BLaER1 (cell line): ENCODE results near the gene PRKCZ.
A peak's percentile ranks its signal among the peaks of the same experiment; 100 is the strongest.

ENCODE experiments used
- H3K27ac ChIP-seq: shearing (Covaris generic); formaldehyde crosslinking; 2 replicates; pipeline ENCODE4 v1.8.1; 2022
- H3K27me3 ChIP-seq: shearing (Covaris generic); formaldehyde crosslinking; 2 replicates; pipeline ENCODE4 v1.8.1; 2022
- H3K36me3 ChIP-seq: shearing (Covaris generic); formaldehyde crosslinking; 2 replicates; pipeline ENCODE4 v1.8.1; 2022
- H3K4me1 ChIP-seq: shearing (Covaris generic); formaldehyde crosslinking; 2 replicates; pipeline ENCODE4 v1.8.1; 2022
- H3K4me2 ChIP-seq: shearing (Covaris generic); formaldehyde crosslinking; 2 replicates; pipeline ENCODE4 v1.8.1; 2022
- H3K4me3 ChIP-seq: shearing (Covaris generic); formaldehyde crosslinking; 2 replicates; pipeline ENCODE4 v1.8.1; 2022
- H3K9ac ChIP-seq: shearing (Covaris generic); formaldehyde crosslinking; 2 replicates; pipeline ENCODE4 v1.8.1; 2022
- H3K9me3 ChIP-seq: shearing (Covaris generic); formaldehyde crosslinking; 2 replicates; pipeline ENCODE4 v1.8.1; 2022
- H4K20me1 ChIP-seq: shearing (Covaris generic); formaldehyde crosslinking; 2 replicates; pipeline ENCODE4 v1.8.1; 2022
- Cebpa-rat ChIP-seq: shearing (Covaris generic); IDR thresholded peaks from 2 replicates; pipeline ENCODE4 v1.8.1; 2022

Gene PRKCZ

GRCh38 chr1:2049225-2049717, 940 bp upstream of the PRKCZ start:
- H4K20me1 ChIP-seq, result peaks cover 15% of the 10 kb centered on the region
- no peak for TF ChIP-seq Cebpa-rat
- peak overlapping the region; percentile 90 for H3K4me2 ChIP-seq
- H3K4me3 ChIP-seq, result peak overlapping the region; percentile 67
- no peak overlapping the region for H3K9ac ChIP-seq
- no peaks in the 10 kb centered on the region for H3K9me3 ChIP-seq
- no peaks in the 10 kb centered on the region for H3K36me3 ChIP-seq
- peaks cover 98% of the 10 kb centered on the region for H3K4me1 ChIP-seq
- no peak overlapping the region for H3K27ac ChIP-seq
- peaks cover 59% of the 10 kb centered on the region for H3K27me3 ChIP-seq

- Histone ChIP-seq H3K4me1 (peaks cover 97% of the 10 kb centered on the region), H3K4me2 (peak overlapping the region; percentile 90)
- TF ChIP-seq Cebpa-rat, result no peak
Observed at GRCh38 chr1:2050461-2050792, 216 bp downstream of the PRKCZ start.

GRCh38 chr1:2050793-2051682, 827 bp downstream of the PRKCZ start:
- H3K27ac ChIP-seq, result no peak overlapping the region
- H4K20me1 ChIP-seq, result peaks cover 15% of the 10 kb centered on the region
- peaks cover 97% of the 10 kb centered on the region for H3K4me1 ChIP-seq
- 0 out of 2 replicates have a peak overlapping the region, but pooled peaks have one; percentile 10 for H3K9ac ChIP-seq
- TF ChIP-seq Cebpa-rat, result no peak
- H3K4me3 ChIP-seq, result peak overlapping the region; percentile 67
- peaks cover 59% of the 10 kb centered on the region for H3K27me3 ChIP-seq
- H3K36me3 ChIP-seq, result no peaks in the 10 kb centered on the region; the same call in 1 of the 2 replicates
- peak overlapping the region; percentile 90 for H3K4me2 ChIP-seq
- no peaks in the 10 kb centered on the region for H3K9me3 ChIP-seq

More at GRCh38 chr1:2050461-2050792, 216 bp downstream of the PRKCZ start:
- Histone ChIP-seq H3K27ac (no peak overlapping the region), H3K9me3 (no peaks in the 10 kb centered on the region), H3K9ac (0 out of 2 replicates have a peak overlapping the region, but pooled peaks have one; percentile 10), H4K20me1 (peaks cover 15% of the 10 kb centered on the region), H3K4me3 (peak overlapping the region; percentile 67), H3K36me3 (no peaks in the 10 kb centered on the region; the same call in 1 of the 2 replicates), H3K27me3 (peaks cover 59% of the 10 kb centered on the region)

GRCh38 chr1:2052054-2052679, 2.0 kb downstream of the PRKCZ start:
- peaks cover 15% of the 10 kb centered on the region for H4K20me1 ChIP-seq
- peaks cover 55% of the 10 kb centered on the region for H3K27me3 ChIP-seq
- peak overlapping the region; percentile 90 for H3K4me2 ChIP-seq
- no peaks in the 10 kb centered on the region; the same call in 1 of the 2 replicates for H3K36me3 ChIP-seq
- peaks cover 92% of the 10 kb centered on the region for H3K4me1 ChIP-seq
- H3K9ac ChIP-seq, result no peak overlapping the region
- no peak for TF ChIP-seq Cebpa-rat
- no peaks in the 10 kb centered on the region for H3K9me3 ChIP-seq
- no peak overlapping the region for H3K27ac ChIP-seq
- H3K4me3 ChIP-seq, result no peak overlapping the region

- peaks cover 92% of the 10 kb centered on the region for H3K4me1 ChIP-seq
- H3K27ac ChIP-seq, result no peak overlapping the region
- no peaks in the 10 kb centered on the region for H3K9me3 ChIP-seq
- no peaks in the 10 kb centered on the region; the same call in 1 of the 2 replicates for H3K36me3 ChIP-seq
- H4K20me1 ChIP-seq, result peaks cover 15% of the 10 kb centered on the region
- TF ChIP-seq Cebpa-rat, result no peak
- no peak overlapping the region for H3K4me3 ChIP-seq
- peaks cover 49% of the 10 kb centered on the region for H3K27me3 ChIP-seq
- H3K9ac ChIP-seq, result no peak overlapping the region
- H3K4me2 ChIP-seq, result peak overlapping the region; percentile 90
Observed at GRCh38 chr1:2052756-2053155, 2.5 kb downstream of the PRKCZ start.

GRCh38 chr1:2053217-2053616, 3.0 kb downstream of the PRKCZ start:
- Histone ChIP-seq H3K4me1 (peaks cover 92% of the 10 kb centered on the region), H3K27ac (peak overlapping the region; percentile 76), H3K36me3 (no peaks in the 10 kb centered on the region; the same call in 1 of the 2 replicates), H3K9ac (no peak overlapping the region), H3K4me3 (no peak overlapping the region), H3K9me3 (no peaks in the 10 kb centered on the region), H3K27me3 (peaks cover 45% of the 10 kb centered on the region), H3K4me2 (peak overlapping the region; percentile 90), H4K20me1 (peaks cover 15% of the 10 kb centered on the region)
- TF ChIP-seq Cebpa-rat, result no peak

GRCh38 chr1:2053784-2054376, 3.7 kb downstream of the PRKCZ start:
- peaks cover 15% of the 10 kb centered on the region for H4K20me1 ChIP-seq
- no peaks in the 10 kb centered on the region; the same call in 1 of the 2 replicates for H3K36me3 ChIP-seq
- peaks cover 38% of the 10 kb centered on the region for H3K27me3 ChIP-seq
- peak overlapping the region; percentile 76 for H3K27ac ChIP-seq
- H3K4me3 ChIP-seq, result 0 out of 2 replicates have a peak overlapping the region, but pooled peaks have one; percentile 11
- peak overlapping the region; percentile 90 for H3K4me2 ChIP-seq
- H3K9ac ChIP-seq, result peak overlapping the region; percentile 54; the same call in 1 of the 2 replicates
- TF ChIP-seq Cebpa-rat, result no peak
- peaks cover 92% of the 10 kb centered on the region for H3K4me1 ChIP-seq
- H3K9me3 ChIP-seq, result no peaks in the 10 kb centered on the region

- H3K27ac ChIP-seq, result peak overlapping the region; percentile 76; the same call in 1 of the 2 replicates
- H3K4me1 ChIP-seq, result peaks cover 92% of the 10 kb centered on the region
- peaks cover 31% of the 10 kb centered on the region for H3K27me3 ChIP-seq
- H3K4me3 ChIP-seq, result no peak overlapping the region
- TF ChIP-seq Cebpa-rat, result no peak
- peak overlapping the region; percentile 90 for H3K4me2 ChIP-seq
- peaks cover 15% of the 10 kb centered on the region for H4K20me1 ChIP-seq
- H3K36me3 ChIP-seq, result no peaks in the 10 kb centered on the region; the same call in 1 of the 2 replicates
- no peaks in the 10 kb centered on the region for H3K9me3 ChIP-seq
- H3K9ac ChIP-seq, result peak overlapping the region; percentile 54; the same call in 1 of the 2 replicates
Observed at GRCh38 chr1:2054560-2054959, 4.3 kb downstream of the PRKCZ start.

GRCh38 chr1:2055911-2056575, 5.8 kb downstream of the PRKCZ start:
- TF ChIP-seq Cebpa-rat, result no peak
- H3K4me2 ChIP-seq, result no peak overlapping the region

More at GRCh38 chr1:2055911-2056575, 5.8 kb downstream of the PRKCZ start:
- Histone ChIP-seq H3K9ac (no peak overlapping the region), H3K9me3 (no peaks in the 10 kb centered on the region), H4K20me1 (peaks cover 11% of the 10 kb centered on the region), H3K27me3 (peaks cover 17% of the 10 kb centered on the region), H3K27ac (0 out of 2 replicates have a peak overlapping the region, but pooled peaks have one; percentile 13), H3K4me3 (no peak overlapping the region), H3K4me1 (peaks cover 94% of the 10 kb centered on the region), H3K36me3 (no peaks in the 10 kb centered on the region; the same call in 1 of the 2 replicates)
